K562 (cell line): Measurements from ENCODE around the gene ACCSL. TPM values are rescaled to one million over a fixed set of nuclear protein-coding genes. Genes with fewer than 3 reads are reported as not detected.

Experiments
- ATAC-seq: fragments of 200-7000 bp; cut with Tn5 transposase; 3 replicates; pipeline ENCODE4 v1.9.1; 2020; ENCODE audit warnings: moderate library complexity
- BruUV-seq: library from RNA; stranded (reverse); fragments of 400-500 nt; replicated peaks from 2 replicates; lab custom pipeline; 2021; lab: Mats Ljungman, UMichigan
- CTCF ChIA-PET: fragments of 300-600 bp; formaldehyde crosslinking; extraction: SDS; loops from one replicate; lab custom pipeline; 2021; ENCODE audit warnings: low intra/inter-chr PET ratio; lab: Yijun Ruan, JAX
- POLR2A ChIA-PET: fragments of 300-600, 350-650 bp; sonication (Branson Sonifier 250); formaldehyde crosslinking; extraction: SDS; loops from one replicate; lab custom pipeline; 2021; ENCODE audit warnings: antibody characterized with exemption, inconsistent platforms; lab: Yijun Ruan, JAX
- DNase-seq, 4 experiments: peaks; one replicate each; pipeline versions ENCODE4 v3.0.0 to v3.0.0-alpha.2; 2011 to 2018; ENCODE audit warnings: low spot score in 3 of 4, mixed read lengths in 3 of 4; ENCODE audit errors: extremely low read depth in 1 of 4
- FAIRE-seq: peaks from 2 replicates; lab custom pipeline; 2011; peaks lifted over from hg19 to GRCh38; lab: Jason Lieb, UNC
- H2AFZ ChIP-seq: 2 replicates; pipeline ENCODE4 v1.6.0; 2011; ENCODE audit warnings: low read depth, low read length, control low read depth, inconsistent platforms
- H3K27ac ChIP-seq: fragments of 200-600 bp; 3 replicates; pipeline ENCODE4 v1.8.0; 2011; ENCODE audit warnings: low read depth, mild to moderate bottlenecking, control low read depth, inconsistent platforms, low read length, moderate library complexity, mixed read lengths; ENCODE audit errors: extremely low read depth
- H3K27me3 ChIP-seq, 2 experiments: fragments of 300-600 bp in 1 of 2; 2 replicates in 1 of 2; 3 replicates in 1 of 2; pipeline versions ENCODE4 v1.6.0 to v1.8.0; 2011; ENCODE audit warnings: inconsistent platforms in 2 of 2, low read length in 2 of 2, mild to moderate bottlenecking in 1 of 2, mixed read lengths in 1 of 2, moderate library complexity in 1 of 2; ENCODE audit not compliant: control insufficient read depth in 2 of 2, insufficient read depth in 2 of 2
- H3K36me3 ChIP-seq: fragments of 300-600 bp; 3 replicates; pipeline ENCODE4 v1.8.0; 2011; ENCODE audit warnings: mild to moderate bottlenecking, low read length, inconsistent platforms; ENCODE audit not compliant: control insufficient read depth, insufficient read depth
- H3K4me1 ChIP-seq, 2 experiments: fragments of 200-600 bp in 1 of 2; replicated peaks in 1 of 2; 2 replicates in 1 of 2; 3 replicates in 1 of 2; pipeline versions ENCODE4 v1.5.1 to v1.8.0; 2011; ENCODE audit warnings: inconsistent platforms in 2 of 2, low read length in 2 of 2, mild to moderate bottlenecking in 1 of 2, mixed read lengths in 1 of 2, moderate library complexity in 1 of 2; ENCODE audit not compliant: control insufficient read depth in 2 of 2, insufficient read depth in 2 of 2
- H3K4me2 ChIP-seq: 2 replicates; pipeline ENCODE4 v1.6.1; 2011; ENCODE audit warnings: low read length, control low read depth, inconsistent platforms, mixed read lengths; ENCODE audit not compliant: insufficient read depth
- H3K4me3 ChIP-seq: fragments of 200-600 bp; sonication (generic), shearing (Covaris generic); 2 replicates; pipeline ENCODE4 v1.5.1; 2016; ENCODE audit warnings: control low read depth, inconsistent platforms
- H3K79me2 ChIP-seq: fragments of 200-600 bp; 3 replicates; pipeline ENCODE4 v1.8.0; 2011; ENCODE audit warnings: low read length, inconsistent platforms; ENCODE audit not compliant: control insufficient read depth, insufficient read depth
- H3K9ac ChIP-seq, 2 experiments: 2 replicates each; pipeline versions ENCODE4 v1.6.0 to v1.6.1; 2011; ENCODE audit warnings: low read depth in 2 of 2, low read length in 2 of 2, control low read depth in 1 of 2, inconsistent platforms in 1 of 2, mild to moderate bottlenecking in 1 of 2, mixed read lengths in 1 of 2; ENCODE audit not compliant: insufficient read depth in 1 of 2
- H3K9me1 ChIP-seq: one replicate; pipeline ENCODE4 v1.6.0; 2011; ENCODE audit warnings: inconsistent platforms, mild to moderate bottlenecking, low read length, moderate library complexity; ENCODE audit not compliant: control insufficient read depth, insufficient read depth
- H3K9me3 ChIP-seq: replicated peaks from 2 replicates; pipeline ENCODE4 v1.5.1; 2011; ENCODE audit warnings: low read depth, low read length, inconsistent platforms; ENCODE audit not compliant: control insufficient read depth, insufficient read depth
- H4K20me1 ChIP-seq: replicated peaks from 2 replicates; pipeline ENCODE4 v1.6.1; 2011; ENCODE audit warnings: low read length, inconsistent platforms, mixed read lengths; ENCODE audit not compliant: control insufficient read depth, insufficient read depth
- FIP1L1 ChIP-seq: fragments of 200-400 bp; formaldehyde crosslinking; IDR thresholded peaks from 2 replicates; pipeline ENCODE4 v1.6.1; 2018; ENCODE audit warnings: mild to moderate bottlenecking, low read depth, low read length; ENCODE audit not compliant: poor library complexity, severe bottlenecking
- REST ChIP-seq, 2 experiments: fragments of 450-650 bp; formaldehyde crosslinking in 1 of 2; IDR thresholded peaks; 2 replicates each; pipeline versions ENCODE4 v1.4.0 to v1.6.1; 2014 to 2020; ENCODE audit warnings: mild to moderate bottlenecking in 2 of 2, borderline replicate concordance in 1 of 2, low read depth in 1 of 2
- SLC30A9 ChIP-seq: fragments of 250-450 bp; sonication (Bioruptor Pico); IDR thresholded peaks from 2 replicates; pipeline ENCODE4 v1.8.0; 2022; ENCODE audit warnings: mild to moderate bottlenecking, moderate library complexity
- ZBTB9 ChIP-seq: fragments of 450-650 bp; formaldehyde crosslinking; IDR thresholded peaks from 2 replicates; pipeline ENCODE4 v1.4.0; 2020; ENCODE audit warnings: mild to moderate bottlenecking, moderate library complexity
- ZNF232 ChIP-seq: sonication (generic); formaldehyde crosslinking; IDR thresholded peaks from 2 replicates; pipeline ENCODE4 v1.8.0; 2022; ENCODE audit warnings: mild to moderate bottlenecking, missing genetic modification reagents
- ZNF3 ChIP-seq: fragments of 250-450 bp; sonication (Bioruptor Pico); IDR thresholded peaks from 2 replicates; pipeline ENCODE4 v1.5.0; 2021; ENCODE audit warnings: mild to moderate bottlenecking, moderate library complexity
- ZNF384 ChIP-seq: IDR thresholded peaks from 2 replicates; pipeline ENCODE4 v1.6.1; 2012; ENCODE audit warnings: low read depth, low read length, improper control_type of control experiment
- ZNF764 ChIP-seq: fragments of 250-450 bp; sonication (Bioruptor Pico); IDR thresholded peaks from 2 replicates; pipeline ENCODE4 v1.4.0; 2020; ENCODE audit warnings: low read depth, mild to moderate bottlenecking, moderate library complexity
- WGBS: fragments of 100-300 bp; shearing (Covaris generic); methylation state at CpG from one replicate; pipeline ENCODE4 v1.1.6; 2016; ENCODE audit warnings: low coverage, mixed read lengths; ENCODE audit not compliant: insufficient coverage; ENCODE audit errors: missing lambda C conversion rate; 5-methylcytosine and 5-hydroxymethylcytosine counted together
- in situ Hi-C: fragments of 300-500 bp; cut with MboI; formaldehyde crosslinking; loops from 4 replicates; pipeline ENCODE4 v1.15.0; 2018; ENCODE audit warnings: inconsistent platforms, mixed read lengths
- intact Hi-C: fragments of 100-400 bp; cut with micrococcal nuclease; formaldehyde crosslinking; loops from 2 replicates; pipeline ENCODE4 v1.14.2; 2022
- polyA plus RNA-seq, 8 experiments: library from polyadenylated mRNA; depleted of rRNA in 4 of 8; stranded (reverse) in 5 of 8; unstranded in 3 of 8; fragments of >200 nt; fragmentation: Nextera tagmentation in 2 of 8; fragmentation: Illumina TruSeq in 1 of 8; extraction: Ambion mirVana in 2 of 8; extraction: Trizol in 1 of 8; gene quantifications; 2 replicates each; pipeline versions ENCODE4 v1.2.1 to v1.2.3, GENCODE V29; 2011 to 2014; ENCODE audit warnings: inconsistent platforms in 1 of 8, missing spikeins in 1 of 8
- total RNA-seq, 7 experiments: library from RNA; depleted of rRNA in 6 of 7; stranded (reverse); fragments of >200 nt in 6 of 7; fragmentation: Illumina TruSeq in 2 of 7; extraction: Trizol in 2 of 7; gene quantifications; 2 replicates each; pipeline versions ENCODE4 v1.2.1 to v1.2.3, GENCODE V29; 2011 to 2021; ENCODE audit warnings: low replicate concordance in 1 of 7
- TF ChIP-seq, protein P1 (sequence below): IDR thresholded peaks from 2 replicates; pipeline ENCODE4 v1.6.1; 2014; ENCODE audit warnings: antibody characterized with exemption
- TF ChIP-seq, protein P2 (sequence below): fragments of 250-450 bp; sonication (Bioruptor Pico); IDR thresholded peaks from 2 replicates; pipeline ENCODE4 v1.5.0; 2020; ENCODE audit warnings: mild to moderate bottlenecking

Gene ACCSL
- total and polyA plus RNA-seq, 9 of the 15 experiments (the other 6 are each of a cell fraction or from before 2014, with no cell fraction given): not detected

DNA sequence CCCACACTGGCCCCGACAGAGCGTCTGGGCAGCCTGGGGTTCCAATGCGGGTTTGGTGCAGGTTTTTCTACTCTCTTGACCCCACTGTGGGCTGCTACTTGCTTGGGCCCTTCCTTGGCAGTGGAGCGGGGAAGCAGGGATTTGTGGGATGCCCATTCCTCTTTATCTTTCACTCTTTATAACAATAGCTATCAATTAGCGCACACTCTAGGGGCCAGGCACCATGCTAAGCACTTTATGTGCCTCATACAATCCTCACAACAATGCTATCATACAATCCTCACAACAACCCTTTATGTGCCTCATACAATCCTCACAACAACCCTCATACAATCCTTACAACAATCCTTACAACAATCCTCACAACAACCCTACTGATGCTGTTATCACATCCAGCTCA, 31.0 kb downstream of the ACCSL start:
- H3K4me3 ChIP-seq: no peak overlapping the region
- H3K36me3 ChIP-seq: peaks cover 19% of the 10 kb centered on the region; the same call in 2 of the 3 replicates
- no peaks in the 10 kb centered on the region for H4K20me1 ChIP-seq
- no peaks in the 10 kb centered on the region for H3K79me2 ChIP-seq
- in situ Hi-C loops (no loop called here), intact Hi-C loops (no loop called here)
- FAIRE-seq (no peak), ATAC-seq (no peak), DNase-seq (no peak)
- H2AFZ ChIP-seq: no peak overlapping the region
- H3K4me2 ChIP-seq: no peak overlapping the region
- no peaks in the 10 kb centered on the region for H3K4me1 ChIP-seq
- no peak overlapping the region for H3K27ac ChIP-seq
- H3K9me1 ChIP-seq: no peaks in the 10 kb centered on the region
- H3K27me3 ChIP-seq: no peaks in the 10 kb centered on the region
- H3K9ac ChIP-seq: no peak overlapping the region; a peak in 1 of 4 replicates
- ChIA-PET POLR2A (interaction anchor here (0.8 to 1.4 kb wide), 2 partner anchors 9 to 15 kb away, joined by 3 to 6 read pairs; no protein-coding TSS in a partner anchor), CTCF (no interaction called here)
- H3K9me3 ChIP-seq: no peaks in the 10 kb centered on the region
- WGBS: 86% methylated on average over 5 of the region's 5 CpGs
- BruUV-seq: no TSS peak
- TF ChIP-seq ZNF232 (CRISPR knock-in tag): no peak
- TF ChIP-seq, protein P1, sequence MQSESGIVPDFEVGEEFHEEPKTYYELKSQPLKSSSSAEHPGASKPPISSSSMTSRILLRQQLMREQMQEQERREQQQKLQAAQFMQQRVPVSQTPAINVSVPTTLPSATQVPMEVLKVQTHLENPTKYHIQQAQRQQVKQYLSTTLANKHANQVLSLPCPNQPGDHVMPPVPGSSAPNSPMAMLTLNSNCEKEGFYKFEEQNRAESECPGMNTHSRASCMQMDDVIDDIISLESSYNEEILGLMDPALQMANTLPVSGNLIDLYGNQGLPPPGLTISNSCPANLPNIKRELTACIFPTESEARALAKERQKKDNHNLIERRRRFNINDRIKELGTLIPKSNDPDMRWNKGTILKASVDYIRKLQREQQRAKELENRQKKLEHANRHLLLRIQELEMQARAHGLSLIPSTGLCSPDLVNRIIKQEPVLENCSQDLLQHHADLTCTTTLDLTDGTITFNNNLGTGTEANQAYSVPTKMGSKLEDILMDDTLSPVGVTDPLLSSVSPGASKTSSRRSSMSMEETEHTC: no peak
- no peak for TF ChIP-seq FIP1L1
- no peak for TF ChIP-seq ZNF3 (CRISPR knock-in tag)
- TF ChIP-seq, protein P2, sequence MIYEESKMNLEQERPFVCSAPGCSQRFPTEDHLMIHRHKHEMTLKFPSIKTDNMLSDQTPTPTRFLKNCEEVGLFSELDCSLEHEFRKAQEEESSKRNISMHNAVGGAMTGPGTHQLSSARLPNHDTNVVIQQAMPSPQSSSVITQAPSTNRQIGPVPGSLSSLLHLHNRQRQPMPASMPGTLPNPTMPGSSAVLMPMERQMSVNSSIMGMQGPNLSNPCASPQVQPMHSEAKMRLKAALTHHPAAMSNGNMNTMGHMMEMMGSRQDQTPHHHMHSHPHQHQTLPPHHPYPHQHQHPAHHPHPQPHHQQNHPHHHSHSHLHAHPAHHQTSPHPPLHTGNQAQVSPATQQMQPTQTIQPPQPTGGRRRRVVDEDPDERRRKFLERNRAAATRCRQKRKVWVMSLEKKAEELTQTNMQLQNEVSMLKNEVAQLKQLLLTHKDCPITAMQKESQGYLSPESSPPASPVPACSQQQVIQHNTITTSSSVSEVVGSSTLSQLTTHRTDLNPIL: no peak
- no peak for TF ChIP-seq SLC30A9 (CRISPR knock-in tag)
- no peak for TF ChIP-seq REST (IDR thresholded peaks at IDR 0.05; ENCODE audit: borderline replicate concordance)
- no peak for TF ChIP-seq REST (CRISPR knock-in tag; IDR thresholded peaks at IDR 0.05; ENCODE audit: low read depth)
- TF ChIP-seq ZNF764 (CRISPR knock-in tag): no peak
- no peak for TF ChIP-seq ZBTB9 (CRISPR knock-in tag)
- no peak for TF ChIP-seq ZNF384
